IPS-18c (cell line): Measurements from ENCODE around the gene GRIP1.

Experiments used
- H3K4me3 ChIP-seq: 2 replicates; pipeline ENCODE4 v1.7.0; 2013; ENCODE audit warnings: low read depth, mild to moderate bottlenecking, low read length, moderate library complexity; ENCODE audit not compliant: insufficient read depth
- H3K9me3 ChIP-seq: one replicate; pipeline ENCODE4 v1.6.1; 2013; ENCODE audit warnings: mild to moderate bottlenecking, low read length, moderate library complexity; ENCODE audit not compliant: control insufficient read depth, insufficient read depth

The GRIP1 gene

GRCh38 chr12:66665435-66665985 lies 13.4 kb downstream of the GRIP1 start:
- Histone ChIP-seq H3K9me3 (no peaks in the 10 kb centered on the region), H3K4me3 (no peak overlapping the region)

- Histone ChIP-seq H3K4me3 (no peak overlapping the region), H3K9me3 (no peaks in the 10 kb centered on the region)
These were observed 14.8 kb downstream of the GRIP1 start for GRCh38 chr12:66664076-66664475.

GRCh38 chr12:66663611-66664010 lies 15.3 kb downstream of the GRIP1 start:
- Histone ChIP-seq H3K4me3 (no peak overlapping the region), H3K9me3 (no peaks in the 10 kb centered on the region)

- H3K4me3 ChIP-seq = no peak overlapping the region
- H3K9me3 ChIP-seq = no peaks in the 10 kb centered on the region
These were observed 16.1 kb downstream of the GRIP1 start for GRCh38 chr12:66662729-66663128.

- H3K9me3 ChIP-seq = no peaks in the 10 kb centered on the region
- no peak overlapping the region for H3K4me3 ChIP-seq
These were observed 16.7 kb downstream of the GRIP1 start for GRCh38 chr12:66662179-66662578.

GRCh38 chr12:66661357-66661756 lies 17.5 kb downstream of the GRIP1 start:
- Histone ChIP-seq H3K9me3 (no peaks in the 10 kb centered on the region), H3K4me3 (no peak overlapping the region)

GRCh38 chr12:66653796-66654195 lies 25.1 kb downstream of the GRIP1 start:
- H3K9me3 ChIP-seq = no peaks in the 10 kb centered on the region
- no peak overlapping the region for H3K4me3 ChIP-seq

- no peak overlapping the region for H3K4me3 ChIP-seq
- H3K9me3 ChIP-seq = no peaks in the 10 kb centered on the region
These were observed 30.7 kb downstream of the GRIP1 start for GRCh38 chr12:66648033-66648735.

- H3K4me3 ChIP-seq = no peak overlapping the region
- no peaks in the 10 kb centered on the region for H3K9me3 ChIP-seq
These were observed 31.7 kb downstream of the GRIP1 start for GRCh38 chr12:66647034-66647691.

GRCh38 chr12:66644151-66644550 lies 34.7 kb downstream of the GRIP1 start:
- no peak overlapping the region for H3K4me3 ChIP-seq

GRCh38 chr12:66640691-66641460 lies 38.0 kb downstream of the GRIP1 start:
- Histone ChIP-seq H3K4me3 (no peak overlapping the region), H3K9me3 (no peaks in the 10 kb centered on the region)

More at GRCh38 chr12:66644151-66644550, 34.7 kb downstream of the GRIP1 start:
- no peaks in the 10 kb centered on the region for H3K9me3 ChIP-seq

GRCh38 chr12:66638666-66639065 lies 40.2 kb downstream of the GRIP1 start:
- H3K9me3 ChIP-seq = no peaks in the 10 kb centered on the region
- H3K4me3 ChIP-seq = no peak overlapping the region

- no peak overlapping the region for H3K4me3 ChIP-seq
- H3K9me3 ChIP-seq = no peaks in the 10 kb centered on the region
These were observed 41.1 kb downstream of the GRIP1 start for GRCh38 chr12:66637699-66638301.

- Histone ChIP-seq H3K9me3 (no peaks in the 10 kb centered on the region), H3K4me3 (no peak overlapping the region)
These were observed 42.1 kb downstream of the GRIP1 start for GRCh38 chr12:66636771-66637170.

- H3K9me3 ChIP-seq = no peaks in the 10 kb centered on the region
- no peak overlapping the region for H3K4me3 ChIP-seq
These were observed 45.2 kb downstream of the GRIP1 start for GRCh38 chr12:66633676-66634075.

GRCh38 chr12:66629138-66629870 lies 49.6 kb downstream of the GRIP1 start:
- Histone ChIP-seq H3K4me3 (no peak overlapping the region), H3K9me3 (no peaks in the 10 kb centered on the region)

GRCh38 chr12:66627988-66628317 lies 50.9 kb downstream of the GRIP1 start:
- Histone ChIP-seq H3K4me3 (no peak overlapping the region), H3K9me3 (no peaks in the 10 kb centered on the region)
